ENCODE results near the gene TNFAIP8.
"Not testable (repeated sequence)": the region's sequence is repeated elsewhere in the genome, so short reads cannot be mapped to it uniquely, and the experiment has no call there.

Gene TNFAIP8

DNA sequence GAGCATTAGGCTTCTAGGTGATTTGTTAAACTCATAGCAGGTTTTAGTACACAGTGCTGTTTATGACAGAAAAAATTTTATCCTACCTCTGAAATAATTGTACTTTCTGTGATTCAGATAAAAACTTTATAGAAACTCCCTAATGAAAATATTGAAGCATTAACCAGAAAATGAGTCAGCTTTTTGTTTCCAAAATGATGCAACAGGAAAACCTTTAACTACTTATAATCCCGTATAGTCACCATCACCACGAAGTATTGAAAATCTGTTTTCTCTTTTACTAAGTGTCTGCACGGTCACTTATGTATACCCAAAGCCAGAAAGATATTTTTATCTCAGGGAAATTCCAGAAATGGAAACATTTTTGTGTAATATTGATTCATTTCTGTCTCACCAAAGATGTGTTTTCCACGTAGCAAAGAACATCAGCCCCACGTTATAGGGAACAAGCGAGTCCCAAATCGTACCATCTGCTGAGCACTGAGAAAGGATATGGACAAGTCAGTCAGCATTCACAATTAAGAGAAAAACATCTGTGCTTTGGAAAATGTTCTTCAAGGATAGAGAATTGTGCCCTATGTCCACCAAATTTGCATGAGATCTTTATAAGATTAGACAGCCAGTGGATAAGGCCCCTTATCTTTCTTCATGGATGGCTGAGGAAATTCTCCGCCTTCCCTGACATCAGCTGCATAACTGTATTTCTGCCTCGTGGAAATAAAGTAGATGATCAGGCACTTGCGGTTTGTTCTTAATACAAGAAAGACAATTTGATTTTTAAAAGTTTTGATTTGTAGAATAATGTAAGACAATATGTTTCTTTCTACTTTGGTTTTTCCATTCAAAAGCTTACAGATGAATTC, 41.9 kb downstream of the TNFAIP8 start:
- no peak for DNase-seq

DNA sequence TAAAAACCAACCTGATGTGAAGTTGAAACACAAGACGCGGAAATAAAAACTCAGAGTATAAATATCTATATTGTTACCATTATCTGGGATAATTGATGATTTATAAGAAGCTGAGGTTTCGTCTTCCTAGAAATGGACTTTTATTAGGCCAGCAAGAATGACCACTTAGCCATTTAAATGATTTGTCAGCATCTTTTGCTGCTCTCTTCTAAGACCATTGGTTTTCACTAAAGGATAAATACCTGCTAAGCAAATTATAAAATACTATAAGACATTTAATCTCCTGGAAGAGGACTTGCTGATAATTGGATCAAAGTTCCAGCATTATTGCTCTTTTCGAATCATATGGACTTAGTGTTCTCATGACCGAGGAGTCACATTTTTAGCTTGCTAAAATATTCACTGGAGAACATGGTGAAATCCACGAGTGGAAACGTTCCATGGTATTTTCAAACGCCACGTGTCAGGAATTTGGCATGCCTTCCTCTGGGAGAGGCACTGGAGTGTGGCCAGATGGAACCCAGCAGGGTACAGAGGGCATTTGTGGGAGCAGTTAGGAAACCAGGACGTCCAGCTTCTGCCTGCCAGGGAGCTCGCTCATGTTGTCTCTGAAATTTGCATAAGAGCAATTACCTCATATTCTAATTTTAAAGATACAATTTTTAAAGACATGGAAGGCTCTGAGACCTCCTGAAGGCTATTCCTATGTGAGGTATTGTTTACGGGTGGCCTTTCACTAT, 43.1 kb downstream of the TNFAIP8 start:
- DNase-seq, result no peak

DNA sequence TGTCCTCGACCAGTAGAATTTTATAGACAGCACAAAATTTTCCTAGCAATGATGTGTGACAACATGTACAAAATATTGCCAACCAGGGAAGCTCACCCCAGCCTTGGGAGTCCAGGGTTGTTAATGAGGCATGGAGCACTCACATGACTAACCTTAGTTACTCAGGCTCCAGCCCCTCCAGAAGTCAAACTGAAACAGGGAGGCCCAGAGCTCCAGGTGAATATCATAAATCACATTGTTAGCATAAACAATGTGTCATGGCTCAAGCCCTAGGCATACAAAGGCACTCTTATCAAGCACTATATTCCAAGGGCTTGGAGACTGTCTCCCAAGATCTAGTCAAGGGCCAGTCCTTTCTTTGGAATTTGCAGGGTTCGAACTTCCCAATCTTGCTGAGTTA, 44.4 kb downstream of the TNFAIP8 start:
- DNase-seq, result no peak

DNA sequence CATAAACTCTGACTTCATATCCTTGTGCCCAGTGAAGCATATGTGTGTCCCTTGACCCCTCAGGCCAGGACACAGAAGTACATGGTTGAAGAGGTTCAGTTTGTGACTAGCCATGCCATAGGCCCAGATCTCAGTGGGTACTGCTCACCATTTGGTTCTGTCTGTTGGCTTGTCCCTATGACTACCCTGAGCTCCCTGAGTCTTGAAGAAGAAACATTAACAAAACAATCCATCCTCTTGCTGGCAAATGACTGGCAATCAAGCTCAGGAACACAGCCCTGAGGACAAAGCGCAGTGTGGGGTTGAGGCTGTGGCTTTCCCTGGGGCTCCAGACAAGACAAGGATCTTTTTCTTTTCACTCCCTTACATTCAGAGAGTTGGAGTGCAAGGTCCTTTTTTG, 46.3 kb downstream of the TNFAIP8 start:
- DNase-seq, result no peak

DNA sequence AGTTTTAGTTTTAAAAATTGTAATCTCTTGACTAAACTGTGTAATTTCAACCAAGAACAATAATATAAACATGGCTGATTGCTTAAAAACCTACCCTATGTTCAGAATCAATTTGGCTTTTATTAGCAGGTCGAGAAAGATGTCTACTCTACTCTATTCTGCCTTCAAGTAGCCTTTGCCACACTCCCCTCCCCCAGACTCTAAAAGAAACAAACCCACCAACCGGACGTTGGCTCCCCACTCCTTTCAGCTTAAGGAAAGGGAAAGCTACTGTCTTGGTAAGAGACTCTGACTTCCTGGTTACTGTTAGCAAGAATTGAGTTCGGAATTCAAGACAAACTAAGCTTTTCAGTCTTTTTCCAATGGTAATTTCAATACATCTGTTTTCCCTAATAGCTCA, 46.7 kb downstream of the TNFAIP8 start:
- no peak for DNase-seq

DNA sequence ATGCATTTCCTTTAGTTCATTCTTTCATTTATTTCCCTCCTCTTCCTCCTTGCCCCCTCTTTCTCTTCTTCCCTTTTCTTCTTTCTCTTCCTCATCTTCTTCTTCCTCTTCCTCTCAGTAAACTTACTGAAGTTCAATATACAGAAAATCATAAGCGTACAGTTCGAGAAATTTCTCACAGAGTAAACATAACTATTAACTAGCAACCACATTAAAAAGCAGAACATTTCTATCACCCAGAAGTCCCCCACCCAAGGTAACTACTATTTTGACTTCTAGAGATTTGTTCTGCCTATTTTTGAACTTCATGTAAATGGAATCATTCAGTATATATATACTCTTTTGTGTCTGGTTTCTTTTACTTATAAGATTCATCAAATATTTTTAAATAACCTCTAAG, 48.2 kb downstream of the TNFAIP8 start:
- DNase-seq, result no peak

DNA sequence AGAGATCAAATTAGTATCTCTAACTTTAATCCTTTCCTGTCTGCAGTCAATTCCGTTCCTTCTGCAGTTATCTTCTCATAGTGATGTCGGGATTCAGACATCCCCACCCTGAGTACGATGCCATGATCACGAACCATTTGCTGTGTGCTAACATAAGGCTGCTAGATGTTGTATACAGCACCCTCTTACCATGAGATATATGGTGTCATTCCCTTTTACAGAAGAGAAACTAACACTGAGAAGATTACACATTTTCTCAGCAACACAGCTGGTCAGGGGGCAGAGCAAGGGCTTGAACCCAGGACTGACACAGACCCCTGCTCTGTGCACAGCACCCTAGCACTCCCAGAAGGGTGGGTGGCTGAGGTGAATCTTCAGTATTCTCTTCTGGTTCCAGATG, 49.6 kb downstream of the TNFAIP8 start:
- DNase-seq, result no peak

DNA sequence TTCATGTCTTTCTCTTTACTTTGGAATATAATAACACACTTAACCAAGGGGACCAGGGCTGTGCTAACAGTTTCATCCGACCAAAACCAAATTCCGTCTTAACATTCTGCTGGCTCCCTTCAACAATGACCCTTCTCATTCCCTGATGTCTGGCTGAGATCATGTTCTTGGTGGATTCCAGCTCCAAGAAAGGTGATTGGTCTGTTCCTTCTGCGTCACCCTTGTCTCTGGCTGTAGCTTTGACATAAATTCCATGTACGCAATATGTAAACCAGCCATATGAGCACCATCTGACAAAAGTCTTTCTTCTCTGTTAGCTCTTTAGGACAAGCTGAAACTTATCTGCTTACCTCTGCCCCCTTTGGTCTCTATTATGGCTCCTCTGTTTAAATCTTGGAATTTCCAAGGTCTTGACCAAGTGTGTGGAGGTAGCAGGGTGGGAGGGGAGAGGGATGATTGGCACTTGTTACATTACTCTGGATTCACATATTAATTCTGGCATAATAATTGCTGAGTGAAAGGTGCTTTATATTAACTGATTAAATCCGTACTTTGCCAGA, 50.8 kb downstream of the TNFAIP8 start:
- no peak for DNase-seq

DNA sequence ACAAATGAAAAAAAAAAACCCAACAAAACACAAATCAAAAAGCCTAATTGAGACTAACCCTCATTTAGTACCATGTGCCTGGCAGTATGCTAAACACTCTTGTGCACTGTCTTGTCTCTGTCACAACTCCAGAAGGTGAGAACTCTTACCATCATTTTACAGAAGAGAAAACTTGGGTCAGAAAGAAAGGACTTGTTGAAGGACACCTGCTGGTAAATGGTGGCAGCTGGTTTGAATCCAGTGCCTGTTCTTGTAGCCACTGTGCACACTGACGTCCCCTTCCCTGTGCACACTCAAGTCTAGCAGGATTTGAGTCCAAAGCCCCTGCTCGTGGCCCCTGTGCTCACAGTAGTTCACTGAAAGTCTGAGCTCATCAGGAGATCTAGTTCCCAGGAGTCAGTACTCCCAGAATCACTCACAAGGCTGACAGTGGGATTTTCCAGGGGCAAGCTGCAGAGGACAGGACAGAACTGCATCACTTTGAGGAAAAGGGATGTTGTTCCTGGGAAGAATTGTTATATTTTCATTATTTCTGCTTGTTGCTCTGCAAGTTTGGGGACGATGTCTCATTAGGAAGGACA, 53.5 kb downstream of the TNFAIP8 start:
- DNase-seq, result no peak

DNA sequence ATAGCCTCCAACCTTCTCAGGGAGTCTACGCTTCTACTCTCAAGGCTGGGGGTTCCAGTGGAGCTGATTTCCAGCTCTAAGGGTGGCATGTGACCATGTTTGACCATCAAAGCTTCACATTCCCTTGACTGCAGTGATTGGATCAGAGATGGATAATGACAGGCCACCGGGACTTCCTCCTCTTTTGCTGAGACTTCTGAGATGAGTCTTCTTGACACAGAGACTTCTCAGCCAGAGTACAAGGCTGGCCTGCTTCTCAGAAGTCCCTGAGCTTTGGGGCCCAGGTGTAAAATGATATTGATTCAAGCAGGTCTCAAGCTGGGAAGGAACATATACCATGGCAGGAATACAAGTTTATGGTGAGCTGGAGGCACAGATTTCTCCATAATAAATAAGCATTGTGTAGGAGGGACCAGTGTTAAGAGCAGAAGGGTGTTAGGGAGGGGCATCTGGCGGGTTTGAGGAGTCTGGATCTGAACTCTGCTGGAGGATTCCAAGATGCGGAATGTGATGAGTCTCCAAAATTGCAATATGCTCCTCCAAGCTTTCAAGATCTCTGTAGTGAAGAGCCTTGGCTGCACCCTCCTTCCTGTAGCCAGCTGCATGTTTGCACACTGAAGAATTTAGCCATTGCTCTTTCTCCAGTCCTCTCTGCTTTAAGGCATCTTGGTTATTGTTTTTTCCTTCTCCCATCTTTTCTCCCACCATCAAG, 54.8 kb downstream of the TNFAIP8 start:
- DNase-seq, result no peak

DNA sequence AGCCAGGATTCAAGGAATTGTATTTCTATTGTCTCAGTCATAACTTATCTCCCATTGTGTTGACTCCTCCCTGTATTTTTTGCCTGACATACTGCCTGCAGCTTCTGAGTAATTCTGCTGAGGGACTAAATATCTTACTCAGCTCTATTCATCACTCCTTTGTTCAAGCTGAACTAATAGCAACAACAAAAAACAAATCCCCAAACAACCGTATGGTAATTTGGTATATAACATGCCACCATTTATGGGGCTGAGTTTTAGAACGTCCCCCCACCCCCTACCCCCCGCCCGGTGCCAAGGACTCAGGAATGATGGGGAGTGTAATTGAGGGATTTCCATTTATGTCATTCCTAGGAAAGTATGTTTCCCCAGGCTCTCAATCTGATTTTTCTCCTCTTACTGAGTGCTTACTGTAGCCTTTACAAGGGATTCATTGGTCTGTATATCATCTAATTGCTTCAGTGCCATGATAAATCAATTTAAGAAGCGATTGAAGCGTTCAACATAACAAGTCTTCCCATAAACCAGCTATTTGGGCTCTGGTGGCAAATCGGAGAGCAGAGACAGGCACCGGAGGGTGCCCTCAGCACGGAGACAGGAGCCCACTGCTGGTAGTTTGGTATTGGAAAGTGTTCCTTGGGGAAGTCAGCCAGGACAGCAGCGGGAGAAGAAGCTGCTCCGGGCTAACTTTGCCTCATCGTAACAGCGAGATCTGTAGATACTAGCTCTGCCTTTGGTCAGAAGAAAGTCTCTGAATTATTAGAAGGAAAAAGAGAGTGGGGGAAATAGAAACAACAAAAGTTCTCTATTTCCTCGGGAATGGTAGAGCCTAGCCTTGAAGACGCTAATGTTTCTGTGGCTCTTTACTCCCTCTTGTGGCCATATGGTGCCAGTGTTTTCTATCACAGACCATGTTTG, 55.8 kb downstream of the TNFAIP8 start:
- DNase-seq, result peak in 5 of 6 experiments; percentile 47 to 79 (median 52)

DNA sequence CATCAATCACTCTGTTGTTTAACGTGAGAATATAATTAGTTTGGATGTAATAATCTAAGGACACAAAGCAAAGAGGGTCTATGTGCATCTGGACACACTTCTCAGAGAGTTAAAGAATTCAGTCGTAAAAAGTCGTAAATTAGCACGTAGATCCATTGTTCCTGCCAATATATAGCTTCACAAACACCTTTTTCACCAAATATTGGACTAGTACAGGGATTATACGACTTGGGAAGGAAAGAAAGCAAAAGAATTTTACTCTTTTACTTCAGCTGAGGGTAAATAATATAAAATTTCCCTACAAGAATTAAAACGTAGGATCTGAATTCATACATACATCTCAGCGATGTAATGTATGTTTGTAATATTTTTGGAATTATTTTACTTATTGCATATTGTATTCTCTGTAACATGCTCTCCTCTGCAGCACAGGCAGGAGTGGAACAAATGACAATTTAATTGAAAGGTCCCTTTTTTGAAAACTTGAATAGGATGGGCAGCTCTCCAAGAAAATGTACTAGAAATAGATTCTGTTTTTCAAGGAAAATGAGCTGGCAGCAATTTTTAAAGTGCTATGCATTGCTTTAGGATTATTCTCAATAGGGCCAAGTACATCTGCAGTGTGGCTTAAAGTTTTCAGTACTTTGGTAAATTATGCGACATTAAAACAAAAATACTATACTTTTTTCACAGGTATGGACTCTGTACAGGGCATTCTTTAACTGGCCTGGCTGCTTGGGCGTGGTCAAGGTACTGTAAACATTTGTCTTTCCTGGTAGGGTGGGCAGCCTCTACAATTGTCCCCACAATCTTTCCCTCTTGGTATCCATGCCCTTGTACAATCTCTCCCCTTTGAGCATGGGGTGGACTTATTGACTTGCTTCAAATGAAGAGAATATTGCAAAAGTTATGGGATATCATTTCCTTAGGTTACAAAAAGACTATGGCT, 56.7 kb downstream of the TNFAIP8 start:
- DNase-seq, result no peak

DNA sequence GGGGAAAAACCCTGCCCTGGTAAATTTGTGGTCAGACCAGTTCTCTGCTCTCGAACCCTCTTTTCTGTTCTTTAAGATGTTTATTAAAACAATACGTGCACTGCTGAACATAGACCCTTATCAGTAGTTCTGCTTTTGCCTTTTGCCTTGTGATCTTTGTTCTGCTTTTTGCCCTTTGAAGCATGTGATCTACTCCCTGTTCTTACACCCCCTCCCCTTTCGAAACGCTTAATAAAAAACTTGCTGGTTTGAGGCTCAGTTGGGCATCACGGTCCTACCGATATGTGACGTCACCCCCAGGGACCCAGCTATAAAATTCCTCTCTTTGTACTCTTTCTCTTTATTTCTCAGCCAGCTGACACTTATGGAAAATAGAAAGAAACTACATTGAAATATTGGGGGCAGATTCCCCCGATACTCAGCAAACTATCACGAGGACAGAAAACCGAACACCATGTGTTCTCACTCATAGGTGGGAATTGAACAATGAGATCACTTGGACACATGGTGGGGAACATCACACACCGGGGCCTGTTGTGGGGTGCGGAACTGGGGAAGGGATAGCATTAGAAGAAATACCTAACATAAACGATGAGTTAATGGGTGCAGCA, 58.4 kb downstream of the TNFAIP8 start:
- DNase-seq, result not testable (repeated sequence)

DNA sequence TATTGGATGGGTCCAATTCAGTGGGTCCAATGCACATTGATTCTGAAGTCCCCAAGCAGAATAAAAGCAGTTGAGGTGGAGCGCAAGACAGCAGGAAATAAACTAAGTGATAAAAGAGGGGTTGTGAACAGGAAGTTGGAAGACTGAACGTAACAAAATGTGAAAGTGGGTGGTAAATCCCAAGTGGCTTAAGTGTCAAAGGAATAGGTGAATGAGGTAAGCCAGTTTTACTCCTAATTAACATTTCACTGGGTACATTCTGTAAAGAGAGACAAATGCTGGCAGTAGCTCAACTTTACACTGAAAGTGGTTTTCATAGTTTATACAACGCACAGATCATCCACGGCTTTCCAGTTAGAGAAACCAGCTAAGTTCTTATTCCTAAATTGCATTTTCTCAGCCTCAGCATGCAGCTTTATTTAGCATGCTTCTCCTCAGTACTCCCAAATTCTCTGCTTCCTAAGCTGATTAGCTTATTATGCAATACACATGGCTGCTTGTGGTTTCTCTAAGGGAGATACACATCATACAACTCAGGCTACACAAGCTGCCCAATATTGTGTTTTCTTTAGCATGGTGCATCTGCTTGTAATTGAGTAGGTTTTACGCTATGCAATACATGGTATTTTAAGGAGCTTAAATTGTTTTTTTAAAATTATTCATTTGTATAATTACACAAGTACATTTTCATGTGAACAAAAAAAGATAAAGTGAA, 62.2 kb downstream of the TNFAIP8 start:
- no peak for DNase-seq

DNA sequence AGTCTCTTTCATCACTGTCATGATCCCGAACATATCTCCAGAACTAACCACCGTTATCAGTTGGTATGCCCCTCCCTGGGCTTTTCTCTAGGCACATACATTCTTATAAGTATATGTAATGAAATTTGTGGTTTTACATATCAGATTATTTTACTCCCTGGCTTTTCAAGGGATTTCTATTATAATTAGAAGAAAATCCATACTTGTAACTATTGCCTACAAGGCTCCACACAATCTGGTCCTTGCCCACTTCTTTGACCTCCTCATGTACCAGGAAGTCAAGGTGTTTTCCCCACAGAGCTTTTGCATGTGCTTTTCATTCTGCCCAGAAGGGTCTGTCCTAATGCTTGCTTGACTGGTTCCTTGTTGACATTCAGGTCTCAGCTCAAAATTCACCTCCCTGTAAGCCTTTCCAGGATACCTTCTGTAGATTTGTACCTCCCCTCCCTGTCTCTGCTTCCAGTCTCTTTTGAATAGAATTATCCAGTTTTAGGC, 62.8 kb downstream of the TNFAIP8 start:
- DNase-seq, result no peak

DNA sequence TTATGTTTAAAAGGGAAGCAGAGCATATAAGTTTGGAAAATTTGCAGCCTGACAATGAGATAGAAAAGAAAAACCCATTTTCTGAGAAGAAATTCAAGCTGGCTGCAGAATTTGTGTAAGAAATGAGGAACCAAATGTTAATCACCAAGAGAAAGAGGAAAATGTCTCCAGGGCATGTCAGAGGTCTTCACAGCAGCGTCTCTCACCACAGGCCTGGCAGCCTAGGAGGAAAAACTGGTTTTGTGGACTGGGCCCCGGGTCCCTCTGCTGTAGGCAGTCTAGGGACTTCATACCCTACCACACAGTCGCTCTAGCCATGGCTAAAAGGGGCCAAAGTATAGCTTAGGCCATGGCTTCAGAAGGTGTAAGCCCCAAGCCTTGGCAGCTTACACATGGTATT, 64.3 kb downstream of the TNFAIP8 start:
- no peak for DNase-seq

DNA sequence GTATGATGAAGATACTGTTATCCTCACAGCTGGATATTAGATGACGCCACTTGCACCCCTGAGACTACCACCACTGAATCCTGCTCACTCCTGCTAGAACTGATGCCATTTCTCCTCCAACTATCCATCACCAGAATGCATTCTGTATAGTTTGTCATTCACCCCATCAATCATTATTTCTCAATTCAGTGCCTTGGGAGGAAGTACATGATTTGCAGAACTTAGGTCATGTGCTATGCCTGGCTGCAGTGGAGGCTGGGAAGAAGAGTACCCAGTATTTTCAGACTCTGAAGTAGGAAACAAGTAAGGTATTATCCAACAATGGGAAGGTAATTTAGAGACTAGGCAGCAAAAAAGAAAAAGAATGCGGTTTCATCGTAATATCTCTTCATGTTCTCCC, 70.2 kb downstream of the TNFAIP8 start:
- DNase-seq, result no peak

DNA sequence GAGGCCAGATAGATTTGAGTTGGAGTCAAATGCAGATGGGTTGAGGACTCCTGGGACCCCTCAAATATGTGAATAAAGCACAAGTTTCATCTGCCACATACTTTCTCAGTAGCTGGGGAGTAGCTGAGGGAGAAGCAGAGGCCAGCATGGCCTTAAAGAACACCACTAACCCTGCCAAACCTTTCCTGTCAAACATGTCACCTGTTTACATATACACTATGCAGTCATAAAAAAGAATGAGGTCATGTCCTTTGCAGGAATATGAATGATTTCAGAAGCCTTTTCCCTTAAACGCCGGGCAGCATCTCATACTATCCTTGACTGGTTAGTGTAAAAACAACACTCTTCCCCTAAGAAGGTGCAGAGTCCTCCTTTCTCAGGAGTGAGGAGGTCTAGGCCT, 71.2 kb downstream of the TNFAIP8 start:
- DNase-seq, result no peak

DNA sequence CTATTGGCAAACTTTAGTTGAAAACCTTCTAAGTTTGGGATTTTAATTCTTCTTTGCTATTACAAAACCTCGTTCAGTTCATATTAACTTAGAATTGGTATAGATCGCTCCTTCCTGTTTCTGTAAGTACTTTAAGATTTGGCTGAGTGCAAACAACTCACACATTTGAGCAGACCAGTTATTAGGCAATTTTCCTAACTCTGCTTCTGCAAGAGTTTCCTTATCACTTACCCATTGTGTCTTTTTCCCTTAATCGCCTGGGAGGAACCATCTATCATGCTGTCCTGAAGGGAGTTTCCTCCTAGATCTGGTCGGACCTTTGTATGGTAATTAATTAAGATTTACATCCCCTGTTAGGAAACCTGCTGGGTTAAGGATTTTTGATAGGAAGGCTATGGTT, 71.8 kb downstream of the TNFAIP8 start:
- DNase-seq, result not testable (repeated sequence)

Data from stimulated activated naive CD4-positive, alpha-beta T cell (primary cell).